Left colon (tissue), 2 donors: Measurements from ENCODE around the gene HMCN1. TPM values are rescaled to one million over a fixed set of nuclear protein-coding genes. Genes with fewer than 3 reads are reported as not detected.
"Not testable (repeated sequence)": the region's sequence is repeated elsewhere in the genome, so short reads cannot be mapped to it uniquely, and the experiment has no call there.

Experiments
- ATAC-seq: fragments of 200-7000 bp; cut with Tn5 transposase; one replicate; pipeline ENCODE4 v1.9.1; 2020; ENCODE audit warnings: mild to moderate bottlenecking, moderate library complexity
- DNase-seq, 2 donors: peaks; one replicate each; pipeline ENCODE4 v3.0.0-alpha.2; 2020
- intact Hi-C, 2 donors: fragments of 100-400 bp; cut with DNase I in 1 of 2; cut with micrococcal nuclease in 1 of 2; formaldehyde crosslinking; loops; one replicate each; pipeline versions ENCODE4 v1.11.2 to v1.14.0; 2022; cut with DNase I, micrococcal nuclease
- total RNA-seq, 2 donors: library from RNA; stranded (reverse); fragmentation: NEBNext Ultra II Directional; extraction: Animal tissue kit (Norgen Biotek cat#: 25700); gene quantifications; one replicate each; pipeline ENCODE4 v1.2.1, GENCODE V29; 2021
- donor health status: DM: no; HTN: no; CAD: no.
- donor health status: DM: yes; HTN: yes; CAD: no.

HMCN1 gene
- total RNA-seq, 2 donors from 2014 or later, result 1.7 to 3.9 TPM

GRCh38 chr1:185874246-185874645, 140.1 kb downstream of the HMCN1 start:
- ATAC-seq (peak; percentile 97), DNase-seq (no peak)
- intact Hi-C loops, result no loop called here

- peak; percentile 96 for ATAC-seq
- intact Hi-C loops, result no loop called here
- DNase-seq, result no peak
These were observed 146.1 kb downstream of the HMCN1 start for GRCh38 chr1:185880330-185880729.

GRCh38 chr1:185880779-185881333, 146.7 kb downstream of the HMCN1 start:
- intact Hi-C loops, result no loop called here
- ATAC-seq (peak; percentile 67), DNase-seq (no peak)

- ATAC-seq, result no peak
- intact Hi-C loops, result no loop called here
These were observed 151.9 kb downstream of the HMCN1 start for GRCh38 chr1:185886046-185886445.

GRCh38 chr1:185886671-185887070, 152.5 kb downstream of the HMCN1 start:
- DNase-seq (no peak), ATAC-seq (no peak)
- intact Hi-C loops, result no loop called here

More at GRCh38 chr1:185886046-185886445, 151.9 kb downstream of the HMCN1 start:
- no peak for DNase-seq

GRCh38 chr1:185892831-185893403, 158.7 kb downstream of the HMCN1 start:
- ATAC-seq, intact Hi-C loops, DNase-seq: not testable (repeated sequence)

GRCh38 chr1:185894791-185895190, 160.6 kb downstream of the HMCN1 start:
- intact Hi-C loops, result no loop called here
- ATAC-seq (no peak), DNase-seq (no peak)

GRCh38 chr1:185895208-185895900, 161.2 kb downstream of the HMCN1 start:
- DNase-seq, result no peak
- intact Hi-C loops, result no loop called here
- no peak for ATAC-seq

GRCh38 chr1:185896863-185897262, 162.7 kb downstream of the HMCN1 start:
- intact Hi-C loops, result no loop called here
- DNase-seq (no peak), ATAC-seq (no peak)

- intact Hi-C loops, result no loop called here
- no peak for DNase-seq
- ATAC-seq, result no peak
These were observed 172.0 kb downstream of the HMCN1 start for GRCh38 chr1:185906186-185906585.

GRCh38 chr1:185907246-185907645, 173.1 kb downstream of the HMCN1 start:
- ATAC-seq (no peak), DNase-seq (no peak)
- intact Hi-C loops, result no loop called here

GRCh38 chr1:185911978-185912377, 177.8 kb downstream of the HMCN1 start:
- intact Hi-C loops, result no loop called here
- no peak for ATAC-seq
- no peak for DNase-seq

GRCh38 chr1:185912504-185912903, 178.3 kb downstream of the HMCN1 start:
- DNase-seq (no peak), ATAC-seq (no peak)
- intact Hi-C loops, result no loop called here

GRCh38 chr1:185914089-185914488, 179.9 kb downstream of the HMCN1 start:
- DNase-seq, result no peak
- ATAC-seq, result no peak
- intact Hi-C loops, result no loop called here

GRCh38 chr1:185916861-185917260, 182.7 kb downstream of the HMCN1 start:
- ATAC-seq, result no peak
- intact Hi-C loops, result no loop called here
- DNase-seq, result no peak

GRCh38 chr1:185917646-185918045, 183.5 kb downstream of the HMCN1 start:
- intact Hi-C loops, result no loop called here
- ATAC-seq, result no peak
- DNase-seq, result no peak

- ATAC-seq (no peak), DNase-seq (no peak)
- intact Hi-C loops, result no loop called here
These were observed 186.4 kb downstream of the HMCN1 start for GRCh38 chr1:185920602-185921001.

GRCh38 chr1:185921636-185922035, 187.4 kb downstream of the HMCN1 start:
- ATAC-seq, result no peak
- intact Hi-C loops, result no loop called here
- DNase-seq, result no peak

- no peak for ATAC-seq
These were observed 192.4 kb downstream of the HMCN1 start for GRCh38 chr1:185926588-185926987.

GRCh38 chr1:185929776-185930175, 195.6 kb downstream of the HMCN1 start:
- ATAC-seq (no peak), DNase-seq (no peak)
- intact Hi-C loops, result no loop called here

More at GRCh38 chr1:185926588-185926987, 192.4 kb downstream of the HMCN1 start:
- DNase-seq, result no peak
- intact Hi-C loops, result no loop called here
